Stimulated activated CD8-positive, alpha-beta memory T cell treated with anti-CD3 and anti-CD28 coated beads, Interleukin-12 subunit alpha, Interleukin-12 subunit beta, amount 100 ng/mL, for 24 hours (primary cell): ENCODE measurements around the gene ERVFRD-1.

ENCODE experiments used
- DNase-seq: peaks from one replicate; pipeline ENCODE4 v3.0.0-alpha.2; 2020; ENCODE audit errors: extremely low read depth

ERVFRD-1 gene

GRCh38 chr6:11110921-11111768 lies at the start of gene ERVFRD-1:
Gene ERVFRD-1, minus strand, starts transcription at chr6:11111725. Its CDS starts 6,415 bp downstream, at chr6:11105310.
- no peak for DNase-seq

GRCh38 chr6:11160199-11160598 lies 48.7 kb upstream of the ERVFRD-1 start:
- DNase-seq, result no peak

GRCh38 chr6:11155589-11155988 lies 44.1 kb upstream of the ERVFRD-1 start:
- DNase-seq, result no peak

GRCh38 chr6:11153447-11153846 lies 41.9 kb upstream of the ERVFRD-1 start:
- DNase-seq, result no peak

GRCh38 chr6:11152581-11152980 lies 41.1 kb upstream of the ERVFRD-1 start:
- no peak for DNase-seq

- DNase-seq, result no peak
These were observed 40.0 kb upstream of the ERVFRD-1 start for GRCh38 chr6:11151488-11151887.

GRCh38 chr6:11149551-11149950 lies 38.0 kb upstream of the ERVFRD-1 start:
- DNase-seq, result no peak

GRCh38 chr6:11146117-11146826 lies 34.7 kb upstream of the ERVFRD-1 start:
- no peak for DNase-seq

GRCh38 chr6:11144393-11144851 lies 32.9 kb upstream of the ERVFRD-1 start:
- peak; percentile 32 for DNase-seq

- no peak for DNase-seq
These were observed 32.2 kb upstream of the ERVFRD-1 start for GRCh38 chr6:11143394-11144371.

GRCh38 chr6:11142296-11143027 lies 30.9 kb upstream of the ERVFRD-1 start:
- no peak for DNase-seq

GRCh38 chr6:11141295-11141694 lies 29.8 kb upstream of the ERVFRD-1 start:
- DNase-seq, result no peak

- no peak for DNase-seq
These were observed 28.5 kb upstream of the ERVFRD-1 start for GRCh38 chr6:11140056-11140455.

- no peak for DNase-seq
These were observed 27.8 kb upstream of the ERVFRD-1 start for GRCh38 chr6:11139051-11139960.

GRCh38 chr6:11136809-11137208 lies 25.3 kb upstream of the ERVFRD-1 start:
- DNase-seq, result no peak

GRCh38 chr6:11133281-11133680 lies 21.8 kb upstream of the ERVFRD-1 start:
- DNase-seq, result no peak

GRCh38 chr6:11132194-11132888 lies 20.8 kb upstream of the ERVFRD-1 start:
- DNase-seq, result no peak

- DNase-seq, result no peak
These were observed 19.1 kb upstream of the ERVFRD-1 start for GRCh38 chr6:11130605-11131004.

GRCh38 chr6:11129908-11130565 lies 18.5 kb upstream of the ERVFRD-1 start:
- DNase-seq, result no peak
